Measurements from ENCODE around the gene RNASEH2C.

Gene RNASEH2C

GRCh38 chr11:65716774-65717405 is 3.7 kb downstream of the RNASEH2C start:
- H3K4me3 ChIP-seq (ENCODE audit: low read depth, low read length): no peak overlapping the region
- TF ChIP-seq CTCF (IDR thresholded peaks at IDR 0.05; ENCODE audit: low read depth, low read length): no peak

GRCh38 chr11:65716302-65716701 is 4.3 kb downstream of the RNASEH2C start:
- no peak for TF ChIP-seq CTCF (IDR thresholded peaks at IDR 0.05; ENCODE audit: low read depth, low read length)
- H3K4me3 ChIP-seq (ENCODE audit: low read depth, low read length): no peak overlapping the region

GRCh38 chr11:65714433-65714832 is 6.2 kb downstream of the RNASEH2C start:
- no peak for TF ChIP-seq CTCF (IDR thresholded peaks at IDR 0.05; ENCODE audit: low read depth, low read length)
- no peak overlapping the region for H3K4me3 ChIP-seq (ENCODE audit: low read depth, low read length)

- TF ChIP-seq CTCF (IDR thresholded peaks at IDR 0.05; ENCODE audit: low read depth, low read length): no peak
- no peak overlapping the region; the same call in 1 of the 2 replicates for H3K4me3 ChIP-seq (ENCODE audit: low read depth, low read length)
Observed at GRCh38 chr11:65713212-65713969, 7.2 kb downstream of the RNASEH2C start.

- no peak for TF ChIP-seq CTCF (IDR thresholded peaks at IDR 0.05; ENCODE audit: low read depth, low read length)
- H3K4me3 ChIP-seq (ENCODE audit: low read depth, low read length): peak overlapping the region; percentile 76
Observed at GRCh38 chr11:65712633-65713076, 7.9 kb downstream of the RNASEH2C start.

GRCh38 chr11:65711785-65712632 is 8.6 kb downstream of the RNASEH2C start, which contains the start of gene KAT5:
KAT5 (plus strand) TSS chr11:65712252; CDS start chr11:65712268, 16 bp downstream.
- peak within 1 kb of the TSS; percentile 76 for H3K4me3 ChIP-seq (ENCODE audit: low read depth, low read length)
- peak; percentile 99 for TF ChIP-seq CTCF (IDR thresholded peaks at IDR 0.05; ENCODE audit: low read depth, low read length)
